Mononuclear cell (primary cell): Measurements from ENCODE around the gene MACC1. TPM values are rescaled to one million over a fixed set of nuclear protein-coding genes. Genes with fewer than 3 reads are reported as not detected.
"Not testable (repeated sequence)": the region's sequence is repeated elsewhere in the genome, so short reads cannot be mapped to it uniquely, and the experiment has no call there.

ENCODE experiments used
- H3K27me3 ChIP-seq: 2 replicates; pipeline ENCODE4 v1.6.0; 2011; ENCODE audit warnings: low read length, control low read depth; ENCODE audit not compliant: insufficient read depth
- H3K4me1 ChIP-seq: 2 replicates; pipeline ENCODE4 v1.5.1; 2011; ENCODE audit warnings: mild to moderate bottlenecking, low read length, control low read depth; ENCODE audit not compliant: insufficient read depth
- H3K4me3 ChIP-seq: 2 replicates; pipeline ENCODE4 v1.5.1; 2011; ENCODE audit warnings: mild to moderate bottlenecking, low read length, moderate library complexity
- H3K9me3 ChIP-seq: 2 replicates; pipeline ENCODE4 v1.5.1; 2011; ENCODE audit warnings: low read depth, mild to moderate bottlenecking, control low read depth, low read length
- total RNA-seq: library from RNA; depleted of rRNA; stranded (reverse); fragments of >200 nt; gene quantifications from one replicate; pipeline ENCODE4 v1.2.3, GENCODE V29; 2012

The MACC1 gene
- total RNA-seq, 1 donor: 1.0 TPM

DNA sequence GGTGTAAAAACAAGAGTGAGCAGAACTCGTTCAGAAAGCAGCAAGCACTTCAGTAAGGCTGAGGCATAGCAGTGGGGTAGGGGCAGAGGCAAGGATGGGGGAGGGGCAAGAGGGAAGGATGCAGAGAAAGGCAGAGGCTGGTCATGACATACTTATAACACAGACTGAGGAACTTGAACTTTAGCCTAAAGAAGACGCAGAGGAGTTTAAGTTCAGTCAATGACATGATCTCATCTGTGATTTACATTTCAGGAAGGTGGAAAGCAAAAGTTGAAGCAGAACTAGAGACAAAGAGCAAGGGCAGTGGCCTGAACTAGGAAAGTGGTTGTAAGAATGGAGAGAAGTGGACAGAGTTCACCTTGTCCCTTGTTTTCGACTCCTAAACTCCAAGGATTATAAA is 15.8 kb downstream of the MACC1 start:
- no peak overlapping the region for H3K4me3 ChIP-seq
- H3K27me3 ChIP-seq: no peaks in the 10 kb centered on the region
- H3K4me1 ChIP-seq: peaks cover 23% of the 10 kb centered on the region
- no peaks in the 10 kb centered on the region for H3K9me3 ChIP-seq

DNA sequence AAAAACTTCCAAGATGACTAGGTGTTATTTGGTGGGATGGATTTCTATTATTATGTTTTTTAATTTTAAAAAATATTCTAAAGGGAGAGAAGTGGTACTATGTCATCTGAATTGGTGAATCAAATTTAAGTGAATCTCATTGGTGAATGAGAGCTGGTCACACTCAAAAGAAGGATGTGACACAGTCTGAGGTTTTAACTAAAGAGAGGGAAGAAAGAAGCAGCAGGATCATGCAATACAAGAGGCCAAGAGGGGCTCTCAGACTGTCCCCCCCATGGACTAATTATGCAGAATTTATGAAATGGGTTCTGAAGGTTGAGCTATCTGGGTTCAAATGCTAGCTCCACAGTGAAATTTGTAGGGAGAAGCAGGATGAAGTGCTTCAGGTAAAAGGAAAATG is 16.2 kb downstream of the MACC1 start:
- H3K9me3 ChIP-seq: no peaks in the 10 kb centered on the region
- peaks cover 23% of the 10 kb centered on the region for H3K4me1 ChIP-seq
- H3K27me3 ChIP-seq: no peaks in the 10 kb centered on the region
- no peak overlapping the region for H3K4me3 ChIP-seq

DNA sequence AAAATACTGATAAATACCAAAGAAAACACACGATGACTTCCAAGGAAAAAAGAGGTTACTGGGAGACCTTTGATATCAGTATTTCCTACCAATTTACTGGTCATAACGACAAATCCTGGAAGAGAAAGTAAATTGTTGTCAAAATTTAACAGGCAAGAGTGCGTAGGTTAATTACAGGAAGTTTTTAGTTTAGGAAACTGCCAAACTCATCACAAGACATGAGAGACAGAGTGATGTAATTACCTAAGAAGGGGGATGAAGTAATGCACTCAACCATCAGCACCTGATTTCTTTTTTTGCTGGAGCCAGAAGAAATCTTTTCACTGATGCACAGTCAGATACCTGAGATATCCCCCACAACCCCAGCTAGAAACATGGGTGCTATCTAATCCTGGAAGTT is 16.8 kb downstream of the MACC1 start:
- Histone ChIP-seq H3K27me3 (no peaks in the 10 kb centered on the region), H3K9me3 (no peaks in the 10 kb centered on the region), H3K4me1 (peaks cover 23% of the 10 kb centered on the region), H3K4me3 (no peak overlapping the region)

DNA sequence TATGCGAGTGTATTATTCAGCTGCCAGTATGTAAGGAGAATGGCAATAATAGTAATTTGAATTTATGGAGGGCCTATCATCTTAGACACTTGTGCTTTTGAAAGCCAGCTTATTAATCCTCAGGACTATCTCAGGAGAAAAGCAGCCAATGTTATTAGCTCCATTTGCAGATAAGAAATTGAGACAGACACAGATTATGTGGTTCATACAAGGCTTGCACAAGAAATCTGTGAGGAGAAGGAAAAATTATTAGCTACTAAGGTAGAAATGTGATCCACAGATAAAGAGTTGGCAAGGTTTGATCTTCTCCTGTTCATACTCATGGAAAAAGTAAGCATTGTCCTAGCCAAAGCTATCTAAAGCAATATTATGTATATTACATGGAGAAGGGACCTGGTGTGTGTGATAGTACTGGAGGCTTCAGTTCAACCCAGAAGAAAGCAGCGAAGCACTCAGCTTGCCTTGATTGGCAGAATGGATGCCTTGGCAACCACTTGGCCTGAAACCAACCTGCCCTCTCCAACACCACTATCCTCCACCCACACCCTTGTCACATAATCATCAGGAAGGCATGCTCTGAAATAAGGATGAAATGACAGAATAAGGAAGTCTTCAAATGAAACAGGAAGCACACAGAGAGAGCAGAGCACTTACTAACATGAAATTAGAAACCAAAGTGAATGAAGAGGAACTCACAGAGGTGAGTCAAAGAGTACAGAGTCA is 18.0 kb downstream of the MACC1 start:
- Histone ChIP-seq H3K4me1 (peaks cover 30% of the 10 kb centered on the region), H3K27me3 (no peaks in the 10 kb centered on the region), H3K9me3 (no peaks in the 10 kb centered on the region), H3K4me3 (no peak overlapping the region)

DNA sequence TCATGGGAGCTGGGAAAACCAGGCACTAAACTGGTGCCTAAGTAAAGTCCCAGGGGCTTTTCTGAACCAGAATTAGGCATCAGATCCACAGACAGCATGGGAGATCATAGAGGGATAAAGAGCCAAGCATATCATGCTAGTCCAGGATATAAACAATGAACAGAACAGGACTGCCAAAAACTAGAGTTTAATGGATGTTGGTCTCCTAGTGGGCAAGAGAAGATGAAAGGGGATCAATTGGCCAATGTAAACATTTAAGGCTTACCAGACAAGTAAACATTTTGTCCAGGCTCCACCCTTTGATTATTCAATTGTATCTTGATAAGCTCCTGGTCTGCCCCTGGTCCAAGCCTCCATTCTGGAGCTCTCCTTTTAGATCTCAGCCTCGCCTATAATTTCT is 18.9 kb downstream of the MACC1 start:
- H3K4me1 ChIP-seq: peaks cover 38% of the 10 kb centered on the region
- H3K27me3 ChIP-seq: no peaks in the 10 kb centered on the region
- H3K9me3 ChIP-seq: no peaks in the 10 kb centered on the region
- H3K4me3 ChIP-seq: no peak overlapping the region

DNA sequence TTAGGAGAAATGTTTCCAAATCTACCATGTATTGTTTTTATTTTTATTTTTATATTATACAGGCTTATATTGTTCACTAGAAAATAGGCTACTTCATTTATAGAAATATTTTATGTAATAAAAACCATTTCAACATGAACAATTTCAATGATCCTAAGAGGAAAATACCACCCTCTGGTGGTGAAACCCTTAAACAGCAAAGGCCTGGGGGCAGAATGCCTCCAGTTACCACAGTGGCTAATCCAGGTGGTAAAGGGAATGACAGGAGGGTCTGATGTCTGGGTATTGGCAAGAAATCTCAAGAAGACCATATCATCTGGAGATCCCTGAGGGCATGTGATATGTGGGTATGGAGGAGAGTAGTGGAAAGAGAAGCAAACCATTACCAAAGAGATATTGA is 19.3 kb downstream of the MACC1 start:
- H3K4me3 ChIP-seq: no peak overlapping the region
- no peaks in the 10 kb centered on the region for H3K9me3 ChIP-seq
- peaks cover 38% of the 10 kb centered on the region for H3K4me1 ChIP-seq
- no peaks in the 10 kb centered on the region for H3K27me3 ChIP-seq

DNA sequence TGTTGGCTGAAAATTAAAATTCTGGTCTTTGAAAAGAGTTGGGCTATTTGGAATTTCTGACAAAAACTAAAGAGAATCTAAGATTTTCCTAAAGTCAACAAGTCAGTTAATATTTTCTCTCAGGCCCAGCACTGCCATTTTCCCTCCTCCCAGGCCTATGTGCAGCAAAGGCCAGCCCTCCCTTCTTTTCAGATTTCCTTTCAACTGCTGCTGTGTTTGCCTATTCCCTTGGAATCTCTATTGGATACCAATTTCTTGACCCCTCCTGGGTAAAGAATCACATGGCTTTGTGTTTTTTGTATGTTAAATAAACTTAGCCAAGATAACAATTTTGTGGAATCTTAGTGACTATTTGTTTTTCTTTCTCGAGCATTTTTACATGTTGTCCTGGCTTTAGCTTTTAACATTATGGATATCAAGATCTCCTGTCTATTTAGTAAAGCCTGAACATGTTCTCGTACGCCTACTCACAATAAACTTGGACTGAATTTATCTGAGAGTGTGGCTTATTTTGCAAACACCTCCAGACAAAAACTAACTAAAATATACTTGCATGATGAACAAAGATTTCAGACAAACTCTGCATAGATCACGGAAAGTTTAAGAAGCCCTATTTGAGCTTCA is 19.9 kb downstream of the MACC1 start:
- H3K4me3 ChIP-seq: no peak overlapping the region
- H3K27me3 ChIP-seq: no peaks in the 10 kb centered on the region
- H3K9me3 ChIP-seq: no peaks in the 10 kb centered on the region
- peaks cover 38% of the 10 kb centered on the region for H3K4me1 ChIP-seq

DNA sequence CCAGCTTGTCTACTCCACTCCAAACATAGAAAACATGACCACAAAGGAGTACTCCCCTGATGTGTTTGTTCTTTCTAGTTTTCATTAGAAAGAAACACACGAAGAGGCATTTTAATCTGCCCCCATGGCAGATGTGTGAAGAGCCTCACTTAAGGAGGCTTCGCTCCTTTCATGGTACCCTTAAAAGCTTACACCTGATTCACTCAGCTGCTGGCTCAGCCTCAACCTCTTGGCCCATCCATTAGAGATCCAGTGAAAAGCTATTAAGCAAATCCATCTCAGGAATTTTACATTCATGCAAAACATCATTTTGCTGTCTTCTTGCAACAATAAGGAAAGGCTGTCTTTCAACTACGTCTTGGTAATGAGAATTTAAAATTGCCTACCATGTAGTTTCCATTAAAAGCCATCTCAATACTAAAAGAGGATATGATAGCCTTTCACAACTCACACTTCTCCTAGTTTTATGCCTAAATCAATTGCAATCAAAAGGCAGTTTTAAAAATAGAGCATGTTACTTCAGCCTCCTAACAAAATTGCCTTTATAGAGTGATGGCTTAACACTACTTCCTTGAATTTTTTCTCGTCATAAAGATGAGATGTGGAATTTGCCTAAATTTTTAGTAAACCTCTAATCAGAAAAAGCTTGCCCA is 22.7 kb downstream of the MACC1 start:
- no peaks in the 10 kb centered on the region for H3K27me3 ChIP-seq
- H3K9me3 ChIP-seq: no peaks in the 10 kb centered on the region
- H3K4me3 ChIP-seq: no peak overlapping the region
- peaks cover 26% of the 10 kb centered on the region for H3K4me1 ChIP-seq

DNA sequence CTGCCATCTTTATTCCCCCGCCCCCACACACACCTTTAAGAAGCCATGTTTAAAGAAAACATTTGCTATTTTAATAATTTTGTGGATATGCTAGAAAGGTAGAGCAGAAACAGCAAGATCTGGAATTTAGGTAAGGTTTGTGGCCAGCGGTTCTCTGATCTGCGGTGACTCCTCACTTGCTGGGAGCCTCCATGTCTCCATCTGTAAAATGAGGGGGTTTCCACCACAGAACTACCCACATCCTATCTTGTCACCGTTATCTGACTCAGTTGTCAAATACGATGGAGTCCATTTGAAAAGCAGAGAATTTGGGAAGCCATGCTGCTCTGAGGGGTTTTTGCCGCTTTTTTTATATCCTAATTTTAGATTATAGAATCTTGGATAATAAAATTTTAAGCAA is 23.3 kb downstream of the MACC1 start:
- Histone ChIP-seq H3K4me1 (peaks cover 20% of the 10 kb centered on the region), H3K27me3 (no peaks in the 10 kb centered on the region), H3K4me3 (no peak overlapping the region), H3K9me3 (no peaks in the 10 kb centered on the region)

DNA sequence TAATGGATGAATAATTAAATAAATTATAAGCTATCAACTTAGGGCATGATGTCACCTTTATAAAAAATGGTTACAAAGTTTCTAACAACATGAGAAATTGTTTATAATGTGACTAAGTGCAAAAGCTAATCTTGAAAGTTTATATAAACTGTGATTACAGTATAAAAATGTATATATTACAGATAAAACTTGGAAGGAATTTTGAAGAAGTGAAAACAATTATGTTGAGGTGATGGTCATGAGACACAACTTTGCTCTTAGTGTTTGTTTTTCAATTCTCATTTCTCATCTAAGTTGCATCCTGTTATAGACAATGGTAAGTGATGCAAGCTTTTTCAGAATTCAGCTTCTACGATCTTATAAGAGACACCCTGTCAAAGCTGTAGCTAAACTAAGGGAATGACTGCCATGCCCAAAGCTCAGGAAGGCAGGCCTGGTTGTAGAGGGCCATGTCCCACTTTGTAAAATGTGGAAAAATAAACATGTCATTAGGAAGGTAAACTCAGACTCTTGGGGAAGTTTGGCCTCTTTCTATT is 23.9 kb downstream of the MACC1 start:
- H3K9me3 ChIP-seq: no peaks in the 10 kb centered on the region
- H3K4me3 ChIP-seq: no peak overlapping the region
- H3K4me1 ChIP-seq: peaks cover 17% of the 10 kb centered on the region
- H3K27me3 ChIP-seq: no peaks in the 10 kb centered on the region

DNA sequence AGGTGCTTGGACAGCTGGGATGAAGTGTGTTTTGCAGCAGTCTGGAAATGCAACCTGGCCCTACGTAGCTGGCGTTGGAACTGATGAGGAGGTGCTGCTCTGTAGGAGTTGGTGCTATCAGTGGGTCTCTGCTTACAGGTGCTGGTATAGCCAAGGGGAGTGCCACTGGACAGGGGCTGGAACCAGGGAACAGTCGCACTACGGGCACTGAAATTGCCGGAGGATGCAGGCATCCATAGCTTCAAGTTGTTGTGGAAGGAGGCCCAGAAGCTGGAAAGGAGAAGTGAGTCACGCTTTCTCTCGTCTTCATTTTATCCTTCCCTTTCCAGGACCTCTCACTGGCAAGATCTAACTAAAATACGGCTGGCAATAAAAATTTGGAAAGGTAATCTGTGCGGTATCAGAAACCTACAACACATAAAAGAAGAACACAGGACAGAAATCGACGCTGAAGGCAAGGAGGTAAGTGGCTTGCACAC is 25.8 kb downstream of the MACC1 start:
- Histone ChIP-seq H3K4me3 (no peak overlapping the region), H3K4me1 (peaks cover 17% of the 10 kb centered on the region), H3K27me3 (no peaks in the 10 kb centered on the region), H3K9me3 (no peaks in the 10 kb centered on the region)

DNA sequence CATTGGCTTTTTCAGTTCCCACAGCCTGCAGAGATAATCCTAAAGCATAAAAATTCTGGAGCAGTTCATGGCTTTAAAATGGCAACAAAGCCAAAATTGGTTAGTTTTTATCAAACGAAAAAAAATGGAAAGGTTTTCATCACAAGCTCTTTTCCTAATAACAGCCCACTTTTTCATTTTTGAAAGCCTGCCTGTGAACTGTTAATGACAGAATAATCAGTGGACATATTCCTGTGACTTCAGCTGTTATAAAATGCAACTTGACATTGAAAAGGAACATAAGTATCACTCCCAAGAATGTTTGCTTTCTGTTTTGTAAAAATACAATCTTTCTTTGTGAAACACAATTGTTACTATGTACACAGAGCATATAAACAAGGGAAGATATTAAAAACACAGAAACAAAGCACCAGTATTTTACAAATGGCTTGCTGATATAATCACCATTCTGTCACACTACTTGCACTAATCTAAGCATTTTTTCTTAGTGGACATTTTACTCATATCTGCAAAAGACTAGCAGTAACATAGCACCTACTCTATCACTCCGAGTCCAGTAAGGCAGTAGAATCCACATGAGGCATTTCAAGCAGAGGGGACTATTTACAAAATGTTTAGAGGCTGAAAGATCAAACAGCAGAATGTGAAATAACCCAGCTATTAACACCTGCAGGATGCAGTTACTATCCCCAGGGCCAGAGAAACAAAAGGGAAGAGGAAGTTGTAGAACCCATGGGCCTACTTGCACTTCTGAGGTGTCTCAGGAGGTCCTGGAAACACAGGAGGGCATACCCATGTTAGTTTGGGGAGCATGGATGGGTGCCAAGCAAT is 26.4 kb downstream of the MACC1 start:
- Histone ChIP-seq H3K9me3 (no peaks in the 10 kb centered on the region), H3K27me3 (no peaks in the 10 kb centered on the region), H3K4me3 (no peak overlapping the region), H3K4me1 (peaks cover 17% of the 10 kb centered on the region)

DNA sequence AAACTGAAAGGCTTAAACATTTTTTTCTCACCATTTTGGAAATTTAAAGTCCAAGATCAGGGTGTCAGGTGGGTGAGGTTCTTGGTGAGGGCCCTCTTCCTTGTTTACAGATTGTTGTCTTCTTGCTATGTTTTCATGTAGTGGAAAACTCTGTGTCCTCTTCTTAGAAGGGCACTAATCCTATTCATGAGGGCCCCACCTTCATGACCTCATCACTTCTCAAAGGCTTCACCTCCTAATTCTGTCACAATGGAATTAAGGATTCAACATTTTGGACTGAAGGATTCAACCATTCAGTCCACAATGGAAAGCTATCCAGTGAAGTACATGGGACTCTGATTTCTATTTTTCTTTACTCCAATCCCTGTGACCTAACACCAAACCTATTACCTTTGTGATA is 27.3 kb downstream of the MACC1 start:
- peaks cover 17% of the 10 kb centered on the region for H3K4me1 ChIP-seq
- H3K4me3 ChIP-seq: no peak overlapping the region
- no peaks in the 10 kb centered on the region for H3K27me3 ChIP-seq
- no peaks in the 10 kb centered on the region for H3K9me3 ChIP-seq

DNA sequence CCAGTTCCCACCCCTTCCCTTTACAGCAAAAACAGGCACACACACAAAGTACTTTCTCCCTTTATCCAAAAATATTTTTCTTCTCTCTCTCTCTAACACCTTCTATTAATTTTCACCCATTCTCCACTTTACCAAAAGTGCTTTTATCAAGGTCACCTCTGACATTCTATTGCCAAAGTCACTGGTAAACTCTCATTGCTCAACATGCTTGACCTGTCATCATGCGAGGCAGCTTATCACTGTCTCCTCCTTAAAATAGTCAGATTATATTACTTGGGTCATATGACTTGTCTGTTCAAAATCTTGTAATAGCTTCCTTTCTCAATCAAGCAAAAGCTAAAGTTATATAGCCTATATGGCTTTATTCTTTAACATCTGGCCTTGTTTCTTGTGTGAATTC is 28.6 kb downstream of the MACC1 start:
- H3K9me3 ChIP-seq: no peaks in the 10 kb centered on the region
- H3K4me3 ChIP-seq: no peak overlapping the region
- no peaks in the 10 kb centered on the region for H3K27me3 ChIP-seq
- peaks cover 5% of the 10 kb centered on the region for H3K4me1 ChIP-seq

DNA sequence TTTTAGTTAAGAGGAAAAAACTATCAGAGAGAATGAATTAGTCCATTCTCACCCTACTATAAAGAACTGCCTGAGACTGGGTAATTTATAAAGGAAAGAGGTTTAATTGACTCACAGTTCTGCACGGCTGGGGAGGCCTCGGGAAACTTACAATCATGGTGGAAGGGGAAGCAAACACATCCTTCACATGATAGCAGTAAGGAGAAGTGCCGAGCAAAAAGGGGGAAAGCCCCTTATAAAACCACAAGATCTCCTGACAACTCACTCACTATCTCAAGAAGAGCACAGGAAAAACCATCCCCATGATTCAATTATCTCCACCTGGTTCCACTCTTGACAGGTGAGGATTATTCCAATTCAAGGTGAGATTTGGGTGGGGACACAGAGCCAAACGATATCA is 29.3 kb downstream of the MACC1 start:
- not testable (repeated sequence) for H3K4me3 ChIP-seq, H3K4me1 ChIP-seq, H3K9me3 ChIP-seq, H3K27me3 ChIP-seq
